Natural killer cell (primary cell): ENCODE measurements around the gene MRPS18A. TPM values are rescaled to one million over a fixed set of nuclear protein-coding genes. Genes with fewer than 3 reads are reported as not detected.

ENCODE experiments used
- ATAC-seq, 3 donors: fragments of 150-1000 bp in 2 of 3; fragments of 200-7000 bp in 1 of 3; cut with Tn5 transposase; 1 replicate in 1 of 3; 2 replicates in 2 of 3; pipeline ENCODE4 v1.10.0; 2021; ENCODE audit warnings: mild to moderate bottlenecking in 2 of 3, moderate library complexity in 2 of 3
- DNase-seq, 2 donors: peaks; one replicate each; pipeline versions ENCODE4 v3.0.0 to v3.0.0-alpha.2; 2013 to 2021; ENCODE audit warnings: mixed read lengths in 1 of 2
- H3K27ac ChIP-seq: one replicate; pipeline ENCODE4 v1.5.1; 2013; ENCODE audit warnings: mild to moderate bottlenecking, low read length
- H3K27me3 ChIP-seq: one replicate; pipeline ENCODE4 v1.6.1; 2013; ENCODE audit warnings: low read length; ENCODE audit not compliant: control insufficient read depth, insufficient read depth
- H3K36me3 ChIP-seq: one replicate; pipeline ENCODE4 v1.6.1; 2013; ENCODE audit warnings: low read length; ENCODE audit not compliant: control insufficient read depth, insufficient read depth
- H3K4me1 ChIP-seq: one replicate; pipeline ENCODE4 v1.6.1; 2013; ENCODE audit warnings: low read length; ENCODE audit not compliant: control insufficient read depth, insufficient read depth
- H3K4me3 ChIP-seq: one replicate; pipeline ENCODE4 v1.5.1; 2013; ENCODE audit warnings: low read length
- H3K9me3 ChIP-seq: one replicate; pipeline ENCODE4 v1.6.1; 2013; ENCODE audit warnings: low read length; ENCODE audit not compliant: control insufficient read depth, insufficient read depth
- H3K27ac Mint-ChIP-seq, 2 donors: one replicate each; pipeline ENCODE4 v1.8.0; 2022; ENCODE audit warnings: mild to moderate bottlenecking in 2 of 2, mixed read lengths in 2 of 2, moderate library complexity in 1 of 2
- H3K27me3 Mint-ChIP-seq, 2 donors: one replicate each; pipeline ENCODE4 v1.8.0; 2022; ENCODE audit warnings: low read depth in 2 of 2, mixed read lengths in 2 of 2
- H3K36me3 Mint-ChIP-seq: one replicate; pipeline ENCODE4 v1.8.0; 2022; ENCODE audit warnings: mixed read lengths
- H3K4me1 Mint-ChIP-seq, 2 donors: one replicate each; pipeline ENCODE4 v1.8.0; 2022; ENCODE audit warnings: mixed read lengths in 2 of 2
- H3K4me3 Mint-ChIP-seq: one replicate; pipeline ENCODE4 v1.8.0; 2022; ENCODE audit warnings: mild to moderate bottlenecking, moderate library complexity, mixed read lengths
- H3K9me3 Mint-ChIP-seq, 2 donors: one replicate each; pipeline ENCODE4 v1.8.0; 2022; ENCODE audit warnings: mixed read lengths in 2 of 2
- CTCF ChIP-seq: fragments of 200-600 bp; IDR thresholded peaks from one replicate; pipeline ENCODE4 v1.8.0; 2022; ENCODE audit warnings: antibody characterized with exemption
- WGBS: methylation state at CpG from one replicate; pipeline ENCODE4 v1.1.7; 2013; ENCODE audit warnings: missing lambda C conversion rate; ENCODE audit not compliant: insufficient coverage; 5-methylcytosine and 5-hydroxymethylcytosine counted together
- intact Hi-C: fragments of 100-400 bp; cut with micrococcal nuclease; formaldehyde crosslinking; loops from one replicate; pipeline ENCODE4 v1.14.2; 2022
- total RNA-seq, 4 donors: library from RNA; stranded (reverse); fragments of 120-200 nt in 1 of 4; gene quantifications; one replicate each; pipeline versions ENCODE4 v1.2.3 to v1.2.4, GENCODE V29; 2013 to 2022

Gene MRPS18A
- total RNA-seq, 3 donors from 2014 or later (not counting 1 experiment from before 2014, with no cell fraction given) = 29.0 to 39.8 (median 33.1) TPM

- no peaks in the 10 kb centered on the region for H3K27me3 ChIP-seq
- no peak for TF ChIP-seq CTCF
- Mint-ChIP-seq H3K36me3 (no peaks in the 10 kb centered on the region), H3K27me3 (peaks cover 18 to 21% of the 10 kb centered on the region in 2 donors), H3K27ac (no peak overlapping the region), H3K4me1 (no peaks in the 10 kb centered on the region), H3K4me3 (no peak overlapping the region), H3K9me3 (no peaks in the 10 kb centered on the region)
- no peak overlapping the region for H3K4me3 ChIP-seq
- DNase-seq = no peak
- no peak overlapping the region for H3K27ac ChIP-seq
- intact Hi-C loops = no loop called here
- H3K4me1 ChIP-seq = peaks cover 4% of the 10 kb centered on the region
- H3K9me3 ChIP-seq = no peaks in the 10 kb centered on the region
- 90% methylated on average over 8 of the region's 8 CpGs for WGBS
- H3K36me3 ChIP-seq = no peaks in the 10 kb centered on the region
- no peak for ATAC-seq
Measured at GRCh38 chr6:43717389-43717788, 29.8 kb upstream of the MRPS18A start.

GRCh38 chr6:43716099-43716498, 28.5 kb upstream of the MRPS18A start:
- DNase-seq (no peak), ATAC-seq (no peak)
- Histone ChIP-seq H3K9me3 (no peaks in the 10 kb centered on the region), H3K27ac (no peak overlapping the region), H3K4me1 (peaks cover 4% of the 10 kb centered on the region), H3K27me3 (no peaks in the 10 kb centered on the region), H3K4me3 (no peak overlapping the region), H3K36me3 (no peaks in the 10 kb centered on the region)
- Mint-ChIP-seq H3K27me3 (peaks cover 20 to 26% of the 10 kb centered on the region in 2 donors), H3K27ac (no peak overlapping the region), H3K36me3 (no peaks in the 10 kb centered on the region), H3K4me3 (no peak overlapping the region), H3K4me1 (no peaks in the 10 kb centered on the region), H3K9me3 (no peaks in the 10 kb centered on the region)
- intact Hi-C loops = no loop called here
- no peak for TF ChIP-seq CTCF
- WGBS = 66% methylated on average over 9 of the region's 9 CpGs

GRCh38 chr6:43715056-43715788, 27.6 kb upstream of the MRPS18A start:
- Mint-ChIP-seq H3K4me1 (no peaks in the 10 kb centered on the region), H3K4me3 (no peak overlapping the region), H3K27ac (no peak overlapping the region), H3K36me3 (no peaks in the 10 kb centered on the region), H3K9me3 (no peaks in the 10 kb centered on the region), H3K27me3 (peaks cover 21 to 29% of the 10 kb centered on the region in 2 donors)
- 65% methylated on average over 5 of the region's 5 CpGs for WGBS
- DNase-seq (no peak), ATAC-seq (peak in 1 of 3 donors; percentile 19)
- peaks cover 4% of the 10 kb centered on the region for H3K4me1 ChIP-seq
- H3K27me3 ChIP-seq = no peaks in the 10 kb centered on the region
- TF ChIP-seq CTCF = no peak
- no peak overlapping the region for H3K27ac ChIP-seq
- intact Hi-C loops = no loop called here
- H3K36me3 ChIP-seq = no peaks in the 10 kb centered on the region
- no peak overlapping the region for H3K4me3 ChIP-seq
- no peaks in the 10 kb centered on the region for H3K9me3 ChIP-seq
